GM21825 (cell line): ENCODE results near the gene PI4K2A.
A peak's percentile ranks its signal among the peaks of the same experiment; 100 is the strongest.

ENCODE experiments used
- ATAC-seq: cut with Tn5 transposase; IDR thresholded peaks from one replicate; pipeline ENCODE4 v1.9.1; 2021; ENCODE audit warnings: mild to moderate bottlenecking, moderate library complexity; ENCODE audit not compliant: unreplicated experiment

Gene PI4K2A

GRCh38 chr10:97703398-97704067, 63.1 kb downstream of the PI4K2A start:
- no peak for ATAC-seq

- ATAC-seq = no peak
Measured at GRCh38 chr10:97704341-97704740, 63.9 kb downstream of the PI4K2A start.

GRCh38 chr10:97705006-97705670, 64.7 kb downstream of the PI4K2A start:
- no peak for ATAC-seq

- ATAC-seq = no peak
Measured at GRCh38 chr10:97707134-97707861, 66.8 kb downstream of the PI4K2A start.

GRCh38 chr10:97708167-97708566, 67.7 kb downstream of the PI4K2A start:
- ATAC-seq = no peak

- no peak for ATAC-seq
Measured at GRCh38 chr10:97708976-97709946, 68.8 kb downstream of the PI4K2A start.

DNA sequence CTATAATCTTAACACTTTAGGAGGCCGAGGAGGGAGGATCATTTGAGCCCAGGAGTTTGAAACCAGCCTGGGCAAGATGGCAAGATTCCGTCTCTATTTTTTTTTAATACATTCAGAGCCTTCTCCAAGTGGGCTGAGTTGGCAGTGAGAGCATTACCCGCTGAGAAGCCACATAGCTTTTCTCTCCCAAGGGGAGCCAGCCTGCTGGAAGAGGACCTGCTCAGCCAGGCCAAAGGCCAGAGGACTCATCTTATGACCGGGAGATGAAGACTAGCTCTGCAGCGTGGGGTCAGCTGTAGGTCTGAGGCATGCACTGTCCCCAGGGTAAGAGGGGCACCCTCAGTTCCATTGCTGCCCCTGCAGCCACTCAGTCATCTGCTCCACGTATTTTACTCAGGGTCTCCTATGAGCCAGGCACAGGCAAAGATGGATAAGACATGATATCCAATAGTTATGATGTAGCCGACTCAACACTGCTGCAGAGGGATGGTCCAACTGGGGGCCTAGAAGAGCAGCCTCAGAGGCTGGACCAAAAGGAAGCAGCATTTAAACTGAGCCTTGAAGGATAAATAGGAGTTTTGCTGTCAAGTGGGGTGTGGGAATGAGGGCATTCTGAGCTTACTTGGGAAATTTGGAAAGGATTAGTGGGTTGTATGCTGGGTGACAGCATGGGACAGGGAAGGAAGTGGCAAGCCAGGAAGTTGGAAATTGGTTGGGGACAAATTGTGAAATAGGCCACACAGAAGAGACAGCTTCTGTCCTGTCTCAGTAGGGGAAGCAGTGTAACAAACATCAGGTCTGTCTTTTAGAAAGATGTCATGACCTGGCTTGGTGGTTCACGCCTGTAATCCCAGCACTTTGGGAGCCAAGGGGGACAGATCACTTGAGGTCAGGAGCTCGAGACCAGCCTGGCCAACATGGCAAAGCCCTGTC, 71.4 kb downstream of the PI4K2A start:
- no peak for ATAC-seq

GRCh38 chr10:97713339-97713825, 72.9 kb downstream of the PI4K2A start, which contains the start of gene MARVELD1:
TSS of gene MARVELD1 (plus strand) at chr10:97713730. CDS start at chr10:97713877, 147 bp downstream.
- no peak for ATAC-seq

GRCh38 chr10:97713826-97714400, 73.4 kb downstream of the PI4K2A start:
- peak; percentile 79 for ATAC-seq

- peak; percentile 34 for ATAC-seq
Measured at GRCh38 chr10:97714401-97715258, 74.2 kb downstream of the PI4K2A start.

- ATAC-seq = no peak
Measured at GRCh38 chr10:97715259-97715874, 74.9 kb downstream of the PI4K2A start.

- ATAC-seq = no peak
Measured at GRCh38 chr10:97717627-97718026, 77.2 kb downstream of the PI4K2A start.

GRCh38 chr10:97718178-97718577, 77.7 kb downstream of the PI4K2A start:
- ATAC-seq = no peak

DNA sequence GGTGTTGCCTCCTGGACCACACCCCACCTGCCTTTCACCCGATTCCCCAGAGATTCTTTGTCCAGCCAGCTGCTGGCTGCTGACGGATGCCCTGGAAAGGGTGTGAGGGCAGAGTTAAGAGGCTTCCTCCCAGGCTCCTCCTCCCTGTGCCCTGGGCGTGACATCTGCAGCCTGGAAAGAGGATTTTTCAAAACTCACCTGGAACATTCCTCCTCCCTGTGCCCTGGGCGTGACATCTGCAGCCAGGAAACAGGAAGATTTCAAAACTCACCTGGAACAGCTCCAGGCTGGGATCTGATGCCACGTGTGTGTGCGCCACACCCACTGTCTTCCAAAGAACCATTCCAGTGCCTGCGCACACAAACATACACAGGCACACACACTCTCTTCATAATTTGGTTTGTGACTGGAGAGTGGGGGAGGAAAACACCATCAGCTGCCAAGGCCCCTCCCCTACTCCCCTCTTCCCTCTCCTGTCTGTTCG, 78.2 kb downstream of the PI4K2A start:
- no peak for ATAC-seq

GRCh38 chr10:97719602-97720001, 79.1 kb downstream of the PI4K2A start:
- no peak for ATAC-seq

DNA sequence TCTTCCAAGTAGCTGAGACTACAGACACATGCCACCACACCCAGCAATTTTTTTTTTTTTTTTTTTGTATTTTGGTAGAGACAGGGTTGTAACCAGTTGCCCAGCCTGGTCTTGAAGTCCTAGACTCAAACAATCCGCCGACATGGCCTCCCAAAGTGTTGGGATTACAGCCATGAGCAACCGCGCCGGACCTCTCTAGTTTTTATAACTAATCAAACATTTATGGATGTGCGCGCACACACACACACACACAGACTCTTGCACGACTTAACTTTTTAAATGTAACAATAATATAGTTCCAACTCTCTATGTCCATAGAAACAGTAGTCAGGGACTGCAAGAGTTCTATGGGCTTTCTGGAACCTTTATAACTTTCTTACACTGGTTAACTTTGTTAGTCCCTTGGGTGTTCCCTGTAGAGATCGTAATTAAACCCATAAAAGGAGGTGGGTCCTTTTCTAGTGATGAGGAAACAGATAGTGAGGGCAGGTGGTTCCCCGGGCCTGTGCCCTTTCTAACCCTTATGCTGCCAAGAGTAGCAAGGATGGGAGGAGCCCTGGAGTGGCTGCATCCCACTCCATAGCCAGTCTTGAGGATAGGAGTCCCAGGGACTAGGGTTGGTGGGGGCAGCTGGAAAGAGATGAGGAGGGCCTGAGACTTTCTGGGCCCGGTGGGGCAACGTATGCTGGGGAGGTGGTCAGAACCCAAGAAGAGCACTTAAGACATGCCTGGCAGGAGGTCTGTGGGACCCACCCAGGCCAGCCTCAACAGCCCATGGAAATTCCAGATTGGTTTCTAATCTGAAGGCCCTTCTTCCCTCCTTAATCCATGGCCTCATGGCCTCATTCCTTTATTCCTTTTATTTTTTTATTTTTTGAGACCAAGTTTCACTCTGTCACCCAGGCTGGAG, 81.7 kb downstream of the PI4K2A start:
- ATAC-seq = no peak

DNA sequence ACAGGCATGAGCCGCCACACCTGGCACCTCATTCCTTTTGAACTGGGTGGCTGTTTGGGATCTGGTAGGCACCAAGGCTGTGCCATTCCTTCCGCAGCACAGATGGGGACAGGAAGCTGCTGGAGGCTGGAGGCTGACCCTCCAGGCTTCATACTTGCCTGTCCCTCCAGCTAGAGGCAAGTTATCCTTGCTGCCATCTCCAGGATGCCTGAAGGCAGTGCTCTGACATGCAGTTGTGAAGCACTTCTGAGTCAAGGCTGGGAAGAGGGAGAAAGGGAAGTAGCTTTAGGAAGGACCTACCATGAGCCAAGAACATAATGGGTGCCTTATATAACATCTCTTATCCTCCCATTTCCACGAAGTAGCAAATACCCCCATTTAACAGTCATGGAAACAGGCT, 82.5 kb downstream of the PI4K2A start:
- ATAC-seq = no peak
